Panc1 (cell line): ENCODE measurements around the gene MFAP4. TPM values are rescaled to one million over a fixed set of nuclear protein-coding genes. Genes with fewer than 3 reads are reported as not detected.
A peak's percentile ranks its signal among the peaks of the same experiment; 100 is the strongest.

Source experiments
- ATAC-seq: fragments of 200-7000 bp; cut with Tn5 transposase; 2 replicates; pipeline ENCODE4 v1.9.1; 2020; ENCODE audit warnings: mild to moderate bottlenecking, moderate library complexity
- Bru-seq: library from RNA; stranded (reverse); fragments of 400-500 nt; gene quantifications from one replicate; lab custom pipeline; 2021; lab: Mats Ljungman, UMichigan
- BruChase-seq, 2 experiments: library from RNA; stranded (reverse); fragments of 400-500 nt; gene quantifications; one replicate each; lab custom pipeline; 2021; lab: Mats Ljungman, UMichigan
- BruUV-seq: library from RNA; stranded (reverse); fragments of 400-500 nt; replicated peaks from 2 replicates; lab custom pipeline; 2021; lab: Mats Ljungman, UMichigan
- CTCF ChIA-PET: fragments of 300-600 bp; sonication (Branson Sonifier 250); formaldehyde crosslinking; loops from one replicate; lab custom pipeline; 2022; ENCODE audit warnings: antibody characterized with exemption; lab: Charles Lee
- POLR2A ChIA-PET: fragments of 300-600 bp; sonication (Branson Sonifier 250); formaldehyde crosslinking; loops from one replicate; lab custom pipeline; 2022; ENCODE audit warnings: antibody characterized with exemption; lab: Charles Lee
- DNase-seq: peaks from one replicate; pipeline ENCODE4 v3.0.0-alpha.2; 2010; ENCODE audit warnings: low read depth, low spot score
- H3K27ac ChIP-seq: 2 replicates; pipeline ENCODE4 v1.5.1; 2011; ENCODE audit warnings: mild to moderate bottlenecking, low read length, inconsistent platforms
- H3K27me3 ChIP-seq: fragments of 200-500 bp; sonication (Bioruptor generic); 2 replicates; pipeline ENCODE4 v1.6.0; 2014; ENCODE audit warnings: low read length, inconsistent platforms; ENCODE audit not compliant: control insufficient read depth, insufficient read depth
- H3K36me3 ChIP-seq: fragments of 200-500 bp; sonication (Bioruptor generic); 2 replicates; pipeline ENCODE4 v1.5.1; 2014; ENCODE audit warnings: inconsistent platforms, mild to moderate bottlenecking, low read length, moderate library complexity; ENCODE audit not compliant: control insufficient read depth, insufficient read depth
- H3K4me1 ChIP-seq: 2 replicates; pipeline ENCODE4 v1.5.1; 2011; ENCODE audit warnings: inconsistent platforms, mild to moderate bottlenecking, low read length, moderate library complexity; ENCODE audit not compliant: control insufficient read depth, insufficient read depth
- H3K4me3 ChIP-seq, 2 experiments: 2 replicates each; pipeline ENCODE4 v1.5.1; 2011 to 2012; ENCODE audit warnings: low read depth in 2 of 2, low read length in 2 of 2, mild to moderate bottlenecking in 2 of 2, inconsistent platforms in 1 of 2, moderate library complexity in 1 of 2
- H3K9me3 ChIP-seq: fragments of 200-500 bp; sonication (Bioruptor generic); 2 replicates; pipeline ENCODE4 v1.5.1; 2014; ENCODE audit warnings: low read depth, mild to moderate bottlenecking, inconsistent platforms, low read length, moderate library complexity; ENCODE audit not compliant: control insufficient read depth, insufficient read depth
- POLR2AphosphoS5 ChIP-seq: IDR thresholded peaks from 2 replicates; pipeline ENCODE4 v1.6.1; 2012; ENCODE audit warnings: mild to moderate bottlenecking, low read depth, low read length, moderate library complexity
- SIN3A ChIP-seq: IDR thresholded peaks from 2 replicates; pipeline ENCODE4 v1.6.1; 2012; ENCODE audit warnings: low read depth, mild to moderate bottlenecking, low read length, moderate library complexity, borderline replicate concordance; ENCODE audit not compliant: insufficient read depth
- TCF7L2 ChIP-seq: IDR thresholded peaks from 2 replicates; pipeline ENCODE4 v1.6.1; 2011; ENCODE audit warnings: mild to moderate bottlenecking, low read depth, low read length, inconsistent platforms
- in situ Hi-C: cut with HindIII; loops from 2 replicates; pipeline ENCODE4 v1.10.0; 2016; ENCODE audit warnings: low sequenced_read_pairs, low pct_unique_long_range_greater_than_20kb
- intact Hi-C: fragments of 100-400 bp; cut with micrococcal nuclease; formaldehyde crosslinking; loops from one replicate; pipeline ENCODE4 v1.10.0; 2022; ENCODE audit not compliant: unreplicated experiment
- long read RNA-seq: library from polyadenylated mRNA; unstranded; transcript quantifications from one replicate; pipeline ENCODE4 v2.0.0, GENCODE V29; 2021; ENCODE audit not compliant: unreplicated experiment
- polyA plus RNA-seq: library from polyadenylated mRNA; unstranded; fragments of >200 nt; gene quantifications from one replicate; pipeline ENCODE4 v1.2.1, GENCODE V29; 2012; ENCODE audit warnings: missing spikeins; ENCODE audit not compliant: insufficient read length
- total RNA-seq: library from RNA; stranded (reverse); gene quantifications from one replicate; pipeline ENCODE4 v1.2.1, GENCODE V29; 2021; ENCODE audit not compliant: unreplicated experiment
- TF ChIP-seq, protein P1 (sequence below), 2 experiments: IDR thresholded peaks; 2 replicates each; pipeline ENCODE4 v1.6.1; 2011 to 2012; ENCODE audit warnings: low read depth in 2 of 2, control low read depth in 1 of 2, low read length in 1 of 2, mild to moderate bottlenecking in 1 of 2, moderate library complexity in 1 of 2; ENCODE audit not compliant: insufficient read depth in 1 of 2
- TF ChIP-seq, protein P2 (sequence below): fragments of 450-650 bp; IDR thresholded peaks from 2 replicates; pipeline ENCODE4 v1.5.1; 2017; ENCODE audit warnings: mild to moderate bottlenecking

The MFAP4 gene, protein sequence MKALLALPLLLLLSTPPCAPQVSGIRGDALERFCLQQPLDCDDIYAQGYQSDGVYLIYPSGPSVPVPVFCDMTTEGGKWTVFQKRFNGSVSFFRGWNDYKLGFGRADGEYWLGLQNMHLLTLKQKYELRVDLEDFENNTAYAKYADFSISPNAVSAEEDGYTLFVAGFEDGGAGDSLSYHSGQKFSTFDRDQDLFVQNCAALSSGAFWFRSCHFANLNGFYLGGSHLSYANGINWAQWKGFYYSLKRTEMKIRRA
- 0.92 TPM for total RNA-seq
- polyA plus RNA-seq, result 0.75 TPM
- percentile 13 among the genes with signal in this experiment for Bru-seq, nascent RNA
- not detected for BruChase-seq, experiment 1, labeled RNA remaining after a 2-hour chase
- percentile 26 among the genes with signal in this experiment for BruChase-seq, experiment 2, labeled RNA remaining after a 6-hour chase
- long read RNA-seq, result 0 reads

DNA sequence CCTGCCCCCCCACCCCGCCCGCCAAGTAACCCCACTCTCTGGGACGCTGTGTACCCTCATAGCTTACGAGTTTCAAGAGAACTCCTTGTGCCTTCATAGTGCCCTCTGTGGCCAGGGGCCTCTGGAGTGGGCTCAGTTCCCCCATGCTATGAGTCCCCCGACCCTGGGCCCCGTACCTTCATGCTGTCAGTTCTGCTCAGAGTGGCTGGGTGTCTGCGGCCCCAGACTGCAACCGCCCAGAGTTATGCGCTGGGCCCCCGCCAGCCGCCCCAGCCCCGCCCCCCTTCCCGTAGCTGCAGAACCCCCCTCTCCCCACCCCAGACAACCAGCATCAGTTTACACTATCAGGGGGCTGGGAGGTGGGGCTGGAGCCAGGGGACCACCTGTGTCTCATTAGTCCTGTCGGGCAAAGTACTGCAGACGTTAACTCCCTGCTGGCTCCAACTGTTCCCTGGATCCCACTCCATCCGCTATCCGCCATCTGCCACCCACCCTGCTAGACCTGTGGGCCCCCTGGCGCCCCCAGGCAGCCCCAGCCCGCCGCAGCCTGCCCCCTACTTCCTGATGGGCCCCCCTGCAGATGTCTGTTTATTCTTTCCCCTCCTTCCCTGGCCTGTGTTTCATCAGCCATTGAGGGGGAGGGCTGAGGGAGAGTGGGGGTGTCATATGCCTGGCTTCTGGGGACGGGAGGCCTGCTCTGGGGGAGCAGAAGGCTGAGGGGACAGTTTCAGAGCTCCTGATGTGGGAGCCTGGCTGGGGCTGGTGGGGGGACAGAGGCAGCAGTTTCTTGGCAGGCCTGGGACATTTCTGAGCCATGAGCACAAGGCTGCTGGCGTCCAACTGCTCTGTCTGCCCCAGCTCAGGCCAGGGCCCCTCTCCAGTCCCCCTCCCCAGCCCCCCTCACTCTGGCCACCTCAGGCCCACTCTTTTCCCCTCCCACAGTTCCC is at the start of gene MFAP4:
MFAP4 (minus strand) TSS at position 217 of the 947 bp plus-strand sequence; CDS start at position 182, 35 bp downstream.
- DNase-seq (no peak), ATAC-seq (peak; percentile 47; the same call in 1 of the 2 replicates)
- TF ChIP-seq SIN3A (no peak), POLR2AphosphoS5 (no peak), TCF7L2 (no peak)
- TF ChIP-seq, protein P1, sequence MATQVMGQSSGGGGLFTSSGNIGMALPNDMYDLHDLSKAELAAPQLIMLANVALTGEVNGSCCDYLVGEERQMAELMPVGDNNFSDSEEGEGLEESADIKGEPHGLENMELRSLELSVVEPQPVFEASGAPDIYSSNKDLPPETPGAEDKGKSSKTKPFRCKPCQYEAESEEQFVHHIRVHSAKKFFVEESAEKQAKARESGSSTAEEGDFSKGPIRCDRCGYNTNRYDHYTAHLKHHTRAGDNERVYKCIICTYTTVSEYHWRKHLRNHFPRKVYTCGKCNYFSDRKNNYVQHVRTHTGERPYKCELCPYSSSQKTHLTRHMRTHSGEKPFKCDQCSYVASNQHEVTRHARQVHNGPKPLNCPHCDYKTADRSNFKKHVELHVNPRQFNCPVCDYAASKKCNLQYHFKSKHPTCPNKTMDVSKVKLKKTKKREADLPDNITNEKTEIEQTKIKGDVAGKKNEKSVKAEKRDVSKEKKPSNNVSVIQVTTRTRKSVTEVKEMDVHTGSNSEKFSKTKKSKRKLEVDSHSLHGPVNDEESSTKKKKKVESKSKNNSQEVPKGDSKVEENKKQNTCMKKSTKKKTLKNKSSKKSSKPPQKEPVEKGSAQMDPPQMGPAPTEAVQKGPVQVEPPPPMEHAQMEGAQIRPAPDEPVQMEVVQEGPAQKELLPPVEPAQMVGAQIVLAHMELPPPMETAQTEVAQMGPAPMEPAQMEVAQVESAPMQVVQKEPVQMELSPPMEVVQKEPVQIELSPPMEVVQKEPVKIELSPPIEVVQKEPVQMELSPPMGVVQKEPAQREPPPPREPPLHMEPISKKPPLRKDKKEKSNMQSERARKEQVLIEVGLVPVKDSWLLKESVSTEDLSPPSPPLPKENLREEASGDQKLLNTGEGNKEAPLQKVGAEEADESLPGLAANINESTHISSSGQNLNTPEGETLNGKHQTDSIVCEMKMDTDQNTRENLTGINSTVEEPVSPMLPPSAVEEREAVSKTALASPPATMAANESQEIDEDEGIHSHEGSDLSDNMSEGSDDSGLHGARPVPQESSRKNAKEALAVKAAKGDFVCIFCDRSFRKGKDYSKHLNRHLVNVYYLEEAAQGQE (IDR thresholded peaks at IDR 0.05; ENCODE audit: insufficient read depth in 1 of 2, low read depth in 2 of 2, low read length in 1 of 2), result no peak
- TF ChIP-seq, protein P2, sequence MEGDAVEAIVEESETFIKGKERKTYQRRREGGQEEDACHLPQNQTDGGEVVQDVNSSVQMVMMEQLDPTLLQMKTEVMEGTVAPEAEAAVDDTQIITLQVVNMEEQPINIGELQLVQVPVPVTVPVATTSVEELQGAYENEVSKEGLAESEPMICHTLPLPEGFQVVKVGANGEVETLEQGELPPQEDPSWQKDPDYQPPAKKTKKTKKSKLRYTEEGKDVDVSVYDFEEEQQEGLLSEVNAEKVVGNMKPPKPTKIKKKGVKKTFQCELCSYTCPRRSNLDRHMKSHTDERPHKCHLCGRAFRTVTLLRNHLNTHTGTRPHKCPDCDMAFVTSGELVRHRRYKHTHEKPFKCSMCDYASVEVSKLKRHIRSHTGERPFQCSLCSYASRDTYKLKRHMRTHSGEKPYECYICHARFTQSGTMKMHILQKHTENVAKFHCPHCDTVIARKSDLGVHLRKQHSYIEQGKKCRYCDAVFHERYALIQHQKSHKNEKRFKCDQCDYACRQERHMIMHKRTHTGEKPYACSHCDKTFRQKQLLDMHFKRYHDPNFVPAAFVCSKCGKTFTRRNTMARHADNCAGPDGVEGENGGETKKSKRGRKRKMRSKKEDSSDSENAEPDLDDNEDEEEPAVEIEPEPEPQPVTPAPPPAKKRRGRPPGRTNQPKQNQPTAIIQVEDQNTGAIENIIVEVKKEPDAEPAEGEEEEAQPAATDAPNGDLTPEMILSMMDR, result no peak

DNA sequence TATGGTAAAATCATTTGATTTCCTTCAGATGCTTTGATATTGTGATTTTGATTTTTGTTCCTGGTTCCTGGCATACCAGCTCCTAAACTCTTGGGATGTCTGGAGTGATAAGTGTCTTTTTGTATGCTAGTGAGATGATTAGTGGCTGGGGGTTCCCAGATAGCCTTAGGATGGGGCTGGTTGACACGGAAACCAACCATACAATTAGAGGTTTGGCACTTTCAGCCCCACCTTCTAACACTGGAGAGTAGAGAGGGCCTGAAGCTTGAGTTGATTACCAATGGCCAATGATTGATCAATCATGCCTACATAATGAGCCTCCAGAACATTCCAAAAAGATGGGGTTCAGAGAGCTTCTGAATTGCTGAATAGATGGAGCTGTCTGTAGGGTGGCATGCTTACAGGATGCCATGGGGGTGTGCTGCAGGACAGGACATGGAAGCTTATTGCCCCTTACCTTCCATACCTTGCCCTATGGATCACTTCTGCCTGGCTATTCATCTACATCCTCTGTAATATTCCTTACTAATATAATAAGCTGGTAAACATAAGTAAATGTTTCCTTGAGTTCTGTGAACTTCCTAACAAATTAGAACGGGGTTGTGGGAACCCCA is 46.8 kb upstream of the MFAP4 start:
- no peaks in the 10 kb centered on the region for H3K27me3 ChIP-seq
- H3K4me1 ChIP-seq, result no peaks in the 10 kb centered on the region
- no TSS peak for BruUV-seq
- TF ChIP-seq, protein P2, result no peak
- TF ChIP-seq, protein P1 (IDR thresholded peaks at IDR 0.05; ENCODE audit: insufficient read depth in 1 of 2, low read depth in 2 of 2, low read length in 1 of 2), result no peak
- TF ChIP-seq TCF7L2 (no peak), SIN3A (no peak), POLR2AphosphoS5 (no peak)
- H3K9me3 ChIP-seq, result no peaks in the 10 kb centered on the region
- intact Hi-C loops, result no loop called here
- H3K36me3 ChIP-seq, result no peaks in the 10 kb centered on the region
- DNase-seq (no peak), ATAC-seq (no peak)
- ChIA-PET CTCF (no interaction called here), POLR2A (interaction anchor here (0.6 kb wide), 1 partner anchor 100 kb away, joined by 3 read pairs; the partner anchor contains the start of gene SLC47A1)
- in situ Hi-C loops, result no loop called here
- no peak overlapping the region for H3K4me3 ChIP-seq
- no peak overlapping the region for H3K27ac ChIP-seq

More for the DNA sequence above, at the start of gene MFAP4:
- Histone ChIP-seq H3K4me3 (peak within 1 kb of the TSS in 1 of 2 experiments; percentile 27; a peak in 1 of 4 replicates), H3K27ac (no peak within 1 kb of the TSS; the same call in 1 of the 2 replicates), H3K4me1 (peaks cover 12% of the 10 kb centered on the region), H3K27me3 (no peaks in the 10 kb centered on the region), H3K9me3 (no peaks in the 10 kb centered on the region), H3K36me3 (no peaks in the 10 kb centered on the region)
- ChIA-PET POLR2A (no interaction called here), CTCF (interaction anchor here (0.6 kb wide), 1 partner anchor 49 kb away, joined by 4 read pairs; no protein-coding TSS in a partner anchor)
- in situ Hi-C loops (no loop called here), intact Hi-C loops (no loop called here)
- BruUV-seq, result no TSS peak
